GM12878 (cell line): ENCODE results near the gene SPSB2. TPM values are rescaled to one million over a fixed set of nuclear protein-coding genes. Genes with fewer than 3 reads are reported as not detected.

Experiments
- ATAC-seq: fragments of 200-7000 bp; cut with Tn5 transposase; 3 replicates; pipeline ENCODE4 v1.9.1; 2020; ENCODE audit warnings: mild to moderate bottlenecking, moderate library complexity
- BruUV-seq: library from RNA; stranded (reverse); fragments of 400-500 nt; replicated peaks from 2 replicates; lab custom pipeline; 2021; lab: Mats Ljungman, UMichigan
- CTCF ChIA-PET: fragments of 300-600 bp; sonication (Branson Sonifier 250); formaldehyde crosslinking; extraction: SDS; loops from one replicate; lab custom pipeline; 2021; ENCODE audit warnings: inconsistent platforms; lab: Yijun Ruan, JAX
- POLR2A ChIA-PET: fragments of 350-600 bp; formaldehyde crosslinking; extraction: SDS; loops from one replicate; lab custom pipeline; 2021; ENCODE audit warnings: inconsistent platforms; lab: Charles Lee
- RAD21 ChIA-PET: fragments of 300-600 bp; sonication (Branson Sonifier 250); formaldehyde crosslinking; loops from one replicate; lab custom pipeline; 2023; ENCODE audit warnings: antibody characterized with exemption; ENCODE audit not compliant: unreplicated experiment; lab: Charles Lee
- SMC1A ChIA-PET: fragments of 300-600 bp; sonication (Branson Sonifier 250); formaldehyde crosslinking; loops from one replicate; lab custom pipeline; 2023; ENCODE audit not compliant: unreplicated experiment, uncharacterized antibody; lab: Charles Lee
- DNase-seq: peaks from one replicate; pipeline ENCODE4 v3.0.0-alpha.2; 2011; ENCODE audit warnings: low read depth, low spot score
- FAIRE-seq: peaks from 3 replicates; lab custom pipeline; 2011; peaks lifted over from hg19 to GRCh38; lab: Jason Lieb, UNC
- H2AFZ ChIP-seq: 2 replicates; pipeline ENCODE4 v1.6.0; 2011; ENCODE audit warnings: low read depth, low read length, control low read depth; ENCODE audit not compliant: control insufficient read depth
- H3K27ac ChIP-seq: 2 replicates; pipeline ENCODE4 v1.5.1; 2011; ENCODE audit warnings: control low read depth; ENCODE audit not compliant: control insufficient read depth, insufficient read depth
- H3K27me3 ChIP-seq, 2 experiments: replicated peaks in 1 of 2; 2 replicates each; pipeline versions ENCODE4 v1.6.0 to v1.6.1; 2011; ENCODE audit warnings: low read length in 1 of 2; ENCODE audit not compliant: control insufficient read depth in 2 of 2, insufficient read depth in 2 of 2
- H3K36me3 ChIP-seq, 2 experiments: 2 replicates each; pipeline ENCODE4 v1.5.1; 2011; ENCODE audit warnings: low read length in 1 of 2; ENCODE audit not compliant: control insufficient read depth in 2 of 2, insufficient read depth in 2 of 2
- H3K4me1 ChIP-seq: 2 replicates; pipeline ENCODE4 v1.6.1; 2011; ENCODE audit warnings: mild to moderate bottlenecking, low read length, moderate library complexity, mixed read lengths; ENCODE audit not compliant: control insufficient read depth, insufficient read depth
- H3K4me2 ChIP-seq: 2 replicates; pipeline ENCODE4 v1.6.0; 2011; ENCODE audit warnings: control low read depth; ENCODE audit not compliant: control insufficient read depth, insufficient read depth
- H3K4me3 ChIP-seq: fragments of 200-600 bp; sonication (generic); 2 replicates; pipeline ENCODE4 v1.5.1; 2016
- H3K79me2 ChIP-seq: 2 replicates; pipeline ENCODE4 v1.6.0; 2011; ENCODE audit warnings: low read length; ENCODE audit not compliant: control insufficient read depth, insufficient read depth
- H3K9ac ChIP-seq: 2 replicates; pipeline ENCODE4 v1.8.0; 2011; ENCODE audit warnings: low read length, control low read depth, mixed read lengths; ENCODE audit not compliant: control insufficient read depth, insufficient read depth
- H3K9me3 ChIP-seq: replicated peaks from 3 replicates; pipeline ENCODE4 v1.5.1; 2011; ENCODE audit warnings: mild to moderate bottlenecking, low read length; ENCODE audit not compliant: control insufficient read depth, insufficient read depth
- H4K20me1 ChIP-seq: 2 replicates; pipeline ENCODE4 v1.6.0; 2011; ENCODE audit not compliant: control insufficient read depth, insufficient read depth
- FOXK2 ChIP-seq: fragments of 450-650 bp; IDR thresholded peaks from 2 replicates; pipeline ENCODE4 v1.6.1; 2017; ENCODE audit warnings: mild to moderate bottlenecking, moderate library complexity
- HDAC2 ChIP-seq: fragments of 200-600 bp; sonication (generic); IDR thresholded peaks from 2 replicates; pipeline ENCODE4 v1.6.1; 2017
- NFYB ChIP-seq: IDR thresholded peaks from 2 replicates; pipeline ENCODE4 v1.6.1; 2011; ENCODE audit warnings: low read depth, mild to moderate bottlenecking, low read length, improper control_type of control experiment, moderate library complexity; ENCODE audit not compliant: insufficient read depth
- SPI1 ChIP-seq: IDR thresholded peaks from 2 replicates; pipeline ENCODE4 v1.6.1; 2011; ENCODE audit warnings: low read depth, mild to moderate bottlenecking, low read length, moderate library complexity, borderline replicate concordance; ENCODE audit not compliant: insufficient read depth
- TCF12 ChIP-seq: IDR thresholded peaks from 2 replicates; pipeline ENCODE4 v1.6.1; 2011; ENCODE audit warnings: low read depth, mild to moderate bottlenecking, low read length
- TCF3 ChIP-seq: IDR thresholded peaks from 2 replicates; pipeline ENCODE4 v1.6.1; 2012; ENCODE audit warnings: low read depth, mild to moderate bottlenecking, low read length, borderline replicate concordance; ENCODE audit not compliant: insufficient read depth
- YBX1 ChIP-seq: fragments of 450-650 bp; IDR thresholded peaks from 2 replicates; pipeline ENCODE4 v1.6.1; 2016; ENCODE audit warnings: antibody characterized with exemption
- YY1 ChIP-seq: IDR thresholded peaks from 2 replicates; pipeline ENCODE4 v1.6.1; 2011; ENCODE audit warnings: low read depth, mild to moderate bottlenecking, low read length
- WGBS: methylation state at CpG from one replicate; pipeline ENCODE4 v1.1.6; 2016; ENCODE audit warnings: low lambda C conversion rate; ENCODE audit not compliant: insufficient replicate concordance, insufficient coverage; ENCODE audit errors: missing lambda C conversion rate; 5-methylcytosine and 5-hydroxymethylcytosine counted together
- in situ Hi-C: fragments of 300-500 bp; cut with MboI; formaldehyde crosslinking; loops from 9 replicates; pipeline ENCODE4 v1.14.3; 2018; ENCODE audit warnings: mixed read lengths
- intact Hi-C: fragments of 100-400 bp; cut with micrococcal nuclease; formaldehyde crosslinking; loops from one replicate; pipeline ENCODE4 v1.14.2; 2022; ENCODE audit not compliant: unreplicated experiment
- polyA plus RNA-seq, 11 experiments: library from polyadenylated mRNA; depleted of rRNA in 4 of 11; unstranded in 6 of 11; stranded (reverse) in 5 of 11; fragments of >200 nt; fragmentation: Nextera tagmentation in 4 of 11; fragmentation: Illumina TruSeq in 1 of 11; extraction: Ambion mirVana in 4 of 11; extraction: Trizol in 1 of 11; gene quantifications; 1 replicate in 1 of 11; 2 replicates in 10 of 11; pipeline versions ENCODE4 v1.2.1 to v1.2.3, GENCODE V29; 2011 to 2016; ENCODE audit warnings: inconsistent platforms in 2 of 11, missing spikeins in 2 of 11, low read depth in 1 of 11
- total RNA-seq, 4 experiments: library from RNA; depleted of rRNA in 3 of 4; stranded (reverse); fragments of >200 nt in 3 of 4; fragmentation: Illumina TruSeq in 1 of 4; extraction: Trizol in 1 of 4; gene quantifications; 2 replicates each; pipeline versions ENCODE4 v1.2.1 to v1.2.3, GENCODE V29; 2013 to 2021

Gene SPSB2
- total and polyA plus RNA-seq, 10 of the 15 experiments (the other 5 are each of a cell fraction or from before 2014, with no cell fraction given) = 0.08 to 5.6 (median 2.7) TPM

DNA sequence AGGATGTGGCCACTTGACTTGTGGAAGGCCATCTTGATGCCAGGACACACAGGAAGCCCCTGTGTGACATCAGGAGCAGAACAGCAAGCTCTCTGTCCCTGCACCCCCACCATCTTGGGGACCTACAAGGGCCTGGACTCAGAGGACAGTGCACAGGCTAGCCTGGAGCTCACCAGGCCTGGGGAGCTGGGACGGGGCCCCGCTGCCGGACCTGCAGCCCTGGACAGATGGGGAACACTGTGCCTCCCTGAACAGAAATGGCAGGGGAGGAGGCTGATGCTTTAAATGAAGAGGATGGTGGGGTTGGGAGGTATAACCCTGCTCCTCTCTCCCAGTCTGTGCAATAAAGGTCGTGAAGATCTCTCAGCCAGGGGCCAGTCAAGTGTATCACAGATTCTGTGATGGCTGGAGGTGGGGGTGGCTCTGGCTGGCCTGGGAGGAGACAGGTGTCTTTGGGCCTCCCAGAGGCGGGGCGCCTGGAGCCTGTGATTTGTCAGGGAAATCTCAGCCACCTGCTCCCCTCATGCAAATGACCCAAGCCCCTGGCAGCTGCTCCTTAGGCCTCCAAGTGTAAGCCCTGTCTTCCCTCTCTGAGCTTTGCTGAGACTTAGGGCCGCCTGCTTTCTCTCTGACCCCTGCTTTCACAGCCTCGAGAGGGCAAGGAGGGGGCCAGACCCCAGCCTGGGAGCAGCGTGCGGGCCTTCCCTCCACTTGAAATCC is 33.5 kb downstream of the SPSB2 start:
- H3K79me2 ChIP-seq = no peaks in the 10 kb centered on the region
- H4K20me1 ChIP-seq = no peaks in the 10 kb centered on the region
- SMC1A ChIA-PET = interaction anchor here (1.0 to 5.1 kb wide), 4 partner anchors 11 to 86 kb away, joined by 3 to 22 read pairs (median 4); partner anchors contain the start of genes CDCA3, MLF2 and USP5
- intact Hi-C loops = no loop called here
- no peaks in the 10 kb centered on the region for H3K27me3 ChIP-seq
- TF ChIP-seq SPI1 (no peak), HDAC2 (no peak), YBX1 (no peak), YY1 (0 out of 2 replicates have a peak, but pooled peaks have one; percentile 15), TCF3 (0 out of 2 replicates have a peak, but pooled peaks have one; percentile 56), NFYB (peak; percentile 29; the same call in 1 of the 2 replicates), FOXK2 (no peak), TCF12 (0 out of 2 replicates have a peak, but pooled peaks have one; percentile 52)
- CTCF ChIA-PET = interaction anchor here (0.6 to 1.8 kb wide), 10 partner anchors 9 to 286 kb away, joined by 3 to 6 read pairs (median 4); partner anchors contain the start of genes MLF2 and SPSB2
- H3K9ac ChIP-seq = peak overlapping the region; percentile 34; the same call in 1 of the 2 replicates
- peak overlapping the region; percentile 65 for H3K4me2 ChIP-seq
- peak; percentile 85 for FAIRE-seq
- no peaks in the 10 kb centered on the region for H3K36me3 ChIP-seq
- BruUV-seq = no TSS peak
- no peak overlapping the region for H3K4me3 ChIP-seq
- peak overlapping the region; percentile 40 for H2AFZ ChIP-seq
- RAD21 ChIA-PET = interaction anchor here (0.9 to 2.3 kb wide), 4 partner anchors 9 to 86 kb away, joined by 3 to 12 read pairs (median 7); partner anchors contain the start of genes CDCA3 and MLF2
- no peak overlapping the region; the same call in 1 of the 2 replicates for H3K27ac ChIP-seq
- POLR2A ChIA-PET = interaction anchor here (0.8 to 1.6 kb wide), 6 partner anchors 9 to 33 kb away, joined by 3 to 7 read pairs (median 4); partner anchors contain the start of genes CDCA3 and SPSB2
- peaks cover 10% of the 10 kb centered on the region for H3K4me1 ChIP-seq
- no peaks in the 10 kb centered on the region for H3K9me3 ChIP-seq
- peak; percentile 82 for ATAC-seq
- 23% methylated on average over 10 of the region's 10 CpGs for WGBS
- in situ Hi-C loops = no loop called here
- DNase-seq = no peak
